Endothelial cell of umbilical vein (primary cell): ENCODE measurements around the gene NDUFAF7.

ENCODE experiments used
- CTCF ChIP-seq, 2 donors: IDR thresholded peaks; 1 replicate in 1 of 2; 2 replicates in 1 of 2; pipeline ENCODE4 v1.5.1; 2011; ENCODE audit warnings: low read length in 2 of 2, mild to moderate bottlenecking in 2 of 2, moderate library complexity in 2 of 2, control low read depth in 1 of 2, inconsistent platforms in 1 of 2, low read depth in 1 of 2; ENCODE audit not compliant: insufficient read depth in 1 of 2; ENCODE audit errors: extremely low read depth in 1 of 2
- EZH2 ChIP-seq: IDR thresholded peaks from 2 replicates; pipeline ENCODE4 v1.6.1; 2012; ENCODE audit warnings: borderline replicate concordance, low read depth, mild to moderate bottlenecking, moderate library complexity, low read length, inconsistent platforms; ENCODE audit not compliant: severe bottlenecking
- FOS ChIP-seq: IDR thresholded peaks from 2 replicates; pipeline ENCODE4 v1.6.1; 2011; ENCODE audit warnings: mild to moderate bottlenecking, low read length, moderate library complexity, borderline replicate concordance; ENCODE audit not compliant: insufficient read depth
- MYC ChIP-seq: IDR thresholded peaks from one replicate; pipeline ENCODE4 v1.6.1; 2011; ENCODE audit warnings: mild to moderate bottlenecking, low read depth, low read length
- POLR2A ChIP-seq: IDR thresholded peaks from 2 replicates; pipeline ENCODE4 v1.6.1; 2012; ENCODE audit warnings: low read depth, mild to moderate bottlenecking, control low read depth, low read length
- POLR2AphosphoS5 ChIP-seq: IDR thresholded peaks from 2 replicates; pipeline ENCODE4 v1.6.1; 2012; ENCODE audit warnings: low read depth, mild to moderate bottlenecking, control low read depth, low read length, moderate library complexity; ENCODE audit not compliant: insufficient read depth

DNA sequence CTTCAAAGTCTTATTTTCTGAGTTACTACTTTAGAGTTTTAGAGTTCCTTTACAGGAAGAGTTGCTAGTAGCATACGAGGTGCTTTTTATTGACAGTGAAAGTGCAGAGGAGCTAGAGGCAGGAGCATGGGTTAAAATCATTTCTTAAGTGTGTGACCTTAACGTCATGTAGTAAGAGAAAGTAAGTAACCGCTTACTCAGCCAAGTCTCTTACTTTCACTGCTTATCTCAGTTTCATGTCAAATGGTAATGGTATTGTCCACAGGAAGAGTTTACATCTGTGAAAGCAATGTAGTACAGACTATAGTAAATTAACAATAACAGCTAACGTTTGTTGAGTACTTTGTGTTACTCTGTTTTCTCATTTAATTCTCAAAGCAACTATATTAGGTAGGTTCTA lies 12.6 kb downstream of the NDUFAF7 start:
- TF ChIP-seq CTCF (IDR thresholded peaks at IDR 0.05; ENCODE audit: extremely low read depth in 1 of 2, insufficient read depth in 1 of 2, low read depth in 1 of 2, low read length in 2 of 2) (no peak), POLR2A (no peak), MYC (no peak), POLR2AphosphoS5 (no peak), EZH2 (no peak), FOS (no peak)
